Stimulated activated CD8-positive, alpha-beta memory T cell treated with anti-CD3 and anti-CD28 coated beads, Interleukin-2, amount 100 ng/mL, for 1 hour (primary cell): ENCODE measurements around the gene CLK4.

ENCODE experiments used
- DNase-seq, 2 donors: peaks; one replicate each; pipeline ENCODE4 v3.0.0-alpha.2; 2020; ENCODE audit warnings: low read depth in 2 of 2

CLK4 gene

GRCh38 chr5:178637356-178638074 lies 10.7 kb upstream of the CLK4 start:
- no peak for DNase-seq

- DNase-seq = no peak
These were observed 5.4 kb upstream of the CLK4 start for GRCh38 chr5:178632285-178632684.

DNA sequence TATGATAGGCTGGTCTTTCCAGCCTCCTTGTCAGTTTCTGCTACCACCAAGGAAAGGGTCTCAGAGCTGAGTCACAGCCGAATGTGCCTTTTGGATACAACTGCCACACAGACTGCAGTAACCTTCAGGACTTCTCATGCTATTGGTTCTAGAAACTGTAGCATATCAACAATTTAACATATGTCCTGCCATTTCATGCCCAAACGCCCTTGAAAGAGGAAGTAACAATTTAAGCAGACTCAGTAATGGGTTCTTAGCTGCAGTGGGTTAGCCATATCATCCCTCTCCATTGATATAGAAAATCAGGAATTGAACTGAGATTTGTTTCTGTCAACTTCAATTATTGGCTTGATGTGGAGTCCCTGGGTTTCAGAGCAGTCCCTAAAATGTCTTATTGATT lies 4.1 kb upstream of the CLK4 start:
- no peak for DNase-seq

- no peak for DNase-seq
These were observed 3.7 kb upstream of the CLK4 start for GRCh38 chr5:178630475-178630930.

- no peak for DNase-seq
These were observed 379 bp upstream of the CLK4 start for GRCh38 chr5:178627259-178627598.

DNA sequence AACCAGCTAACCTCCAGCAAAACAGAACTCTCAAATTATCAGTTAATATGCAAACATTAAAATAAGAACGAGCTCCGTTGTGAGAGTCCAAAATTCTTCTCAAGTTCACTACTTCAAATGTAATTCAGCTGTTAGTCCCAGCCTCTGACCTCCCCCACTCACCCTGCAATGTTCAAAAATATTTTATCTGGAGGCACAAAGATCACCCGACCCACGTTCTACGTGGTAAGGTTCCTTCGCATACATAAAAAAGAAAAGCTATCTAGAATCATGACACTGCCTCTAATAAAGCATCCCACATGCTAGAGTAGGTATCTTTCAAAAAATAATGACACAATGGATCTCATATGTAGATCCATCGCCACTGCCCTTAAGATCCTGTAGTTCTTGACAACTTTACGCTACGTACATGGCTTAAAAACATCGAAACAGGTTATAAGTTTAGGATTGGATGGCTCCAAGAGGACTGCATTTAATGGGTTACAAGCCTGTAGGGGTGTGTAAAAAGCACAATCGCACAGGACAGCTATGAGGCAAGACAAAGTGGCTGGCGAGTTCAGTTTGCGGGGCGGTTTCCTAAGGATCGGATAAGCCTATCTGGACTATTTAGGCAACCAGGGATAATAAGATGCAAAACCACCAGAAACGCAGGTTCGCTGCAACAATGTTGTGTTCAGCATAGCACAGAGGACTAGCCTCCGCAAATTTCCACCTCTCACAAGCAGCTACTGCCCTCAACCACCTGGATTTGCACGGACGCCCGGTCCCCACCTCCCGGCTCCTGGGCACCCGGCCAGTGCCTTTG lies 969 bp downstream of the CLK4 start:
- no peak for DNase-seq

- DNase-seq = no peak
These were observed 2.0 kb downstream of the CLK4 start for GRCh38 chr5:178624631-178625546.

DNA sequence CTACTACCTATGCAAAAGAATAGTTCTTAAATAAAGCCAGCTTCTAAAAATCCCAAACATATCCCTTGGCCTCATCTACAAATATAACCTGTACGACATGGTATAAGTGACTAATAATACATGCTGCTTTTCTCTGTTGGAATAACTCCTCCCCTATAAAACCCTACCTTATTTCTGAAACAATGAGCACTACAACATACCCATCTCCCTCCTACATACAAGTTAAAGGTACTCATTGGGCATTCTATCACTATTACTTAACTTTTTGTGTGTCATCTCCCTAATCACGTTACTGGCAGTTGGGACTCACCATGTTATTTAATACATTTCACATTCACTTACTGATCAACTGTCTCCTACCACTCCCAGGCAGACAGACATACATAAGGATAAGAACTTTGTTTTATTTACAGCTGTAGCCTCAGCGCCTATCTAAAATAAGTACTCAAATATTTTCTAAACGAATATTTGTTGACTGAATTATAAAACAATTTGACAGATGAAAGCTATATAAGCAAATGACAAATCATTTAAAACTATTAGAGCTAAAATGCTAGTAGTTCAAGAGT lies 4.1 kb downstream of the CLK4 start:
- no peak for DNase-seq

DNA sequence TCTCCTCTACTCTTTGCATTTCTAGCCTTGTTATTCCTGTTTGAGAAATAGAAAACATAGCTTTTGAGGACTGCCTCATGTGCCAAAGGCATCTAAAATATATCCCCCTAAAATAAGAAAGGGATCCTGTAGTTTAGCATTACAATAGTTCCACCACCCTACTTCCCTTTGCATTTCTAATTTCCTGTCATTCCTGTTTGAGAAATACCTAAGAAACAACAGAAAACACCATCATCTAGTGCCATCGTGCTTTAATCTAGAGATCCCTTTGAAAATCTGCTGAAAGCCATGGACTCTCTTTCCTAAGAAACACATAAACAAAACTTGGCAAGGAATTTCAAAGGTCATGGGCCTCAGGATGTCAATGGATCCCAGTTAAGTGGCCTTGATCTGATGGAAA lies 7.5 kb downstream of the CLK4 start:
- DNase-seq = no peak

DNA sequence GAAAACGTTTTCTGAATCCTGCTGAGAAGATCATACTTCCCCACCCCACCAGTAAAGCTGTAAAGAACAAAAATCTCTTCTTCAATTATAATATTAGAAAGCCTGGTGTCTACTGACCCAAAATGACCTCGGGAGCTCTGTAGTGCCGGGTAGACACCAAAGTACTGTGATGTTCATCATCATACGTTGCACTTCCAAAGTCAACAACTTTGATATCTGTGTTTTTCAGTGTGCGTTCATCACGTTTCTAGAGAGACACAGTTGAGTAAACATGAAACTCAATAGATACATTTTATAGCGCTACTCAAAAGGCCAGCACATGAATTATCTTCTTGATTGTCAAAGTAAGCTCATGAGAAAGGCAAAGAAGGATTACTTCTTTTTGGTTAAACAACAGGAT lies 14.6 kb downstream of the CLK4 start:
- DNase-seq = no peak

DNA sequence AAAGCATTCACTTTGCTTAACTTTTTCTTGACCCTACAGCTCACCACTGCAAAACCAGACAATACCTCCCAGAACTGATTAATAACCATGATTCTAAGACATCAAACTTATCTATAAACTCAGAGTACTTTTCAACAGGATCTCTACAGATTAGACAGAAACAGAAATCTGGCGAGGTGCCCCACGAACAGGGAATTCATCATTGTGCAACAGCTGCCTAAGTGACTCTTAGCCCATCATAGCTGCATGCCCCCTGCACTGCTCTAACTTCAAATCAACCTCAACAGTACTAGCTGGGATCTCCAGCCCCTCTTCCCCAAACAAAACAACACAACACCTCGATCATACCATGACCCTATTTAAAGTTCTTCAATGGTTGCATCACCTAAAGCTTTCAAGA lies 20.6 kb downstream of the CLK4 start:
- no peak for DNase-seq

DNA sequence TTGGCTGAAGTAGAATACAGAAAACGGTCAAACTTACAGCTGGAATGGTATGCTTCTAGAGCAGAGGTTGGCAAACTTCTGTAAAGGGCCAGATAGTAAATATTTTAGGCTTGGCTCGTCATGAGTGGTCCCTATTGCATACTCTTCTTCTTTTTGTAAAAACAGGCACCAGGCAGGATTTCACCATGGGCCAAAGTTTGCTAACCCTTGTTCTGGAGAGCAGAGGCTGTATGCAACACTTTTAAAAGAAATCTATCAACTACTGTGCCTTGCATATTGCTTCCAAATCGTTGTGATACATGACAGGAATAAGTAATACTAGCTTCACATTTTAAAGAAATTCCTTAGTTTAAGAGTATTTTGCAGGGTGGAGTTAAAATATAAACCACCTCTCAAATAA lies 21.1 kb downstream of the CLK4 start:
- DNase-seq = no peak

- no peak for DNase-seq
These were observed 24.1 kb downstream of the CLK4 start for GRCh38 chr5:178602752-178603151.

- no peak for DNase-seq
These were observed 31.1 kb downstream of the CLK4 start for GRCh38 chr5:178595750-178596149.

DNA sequence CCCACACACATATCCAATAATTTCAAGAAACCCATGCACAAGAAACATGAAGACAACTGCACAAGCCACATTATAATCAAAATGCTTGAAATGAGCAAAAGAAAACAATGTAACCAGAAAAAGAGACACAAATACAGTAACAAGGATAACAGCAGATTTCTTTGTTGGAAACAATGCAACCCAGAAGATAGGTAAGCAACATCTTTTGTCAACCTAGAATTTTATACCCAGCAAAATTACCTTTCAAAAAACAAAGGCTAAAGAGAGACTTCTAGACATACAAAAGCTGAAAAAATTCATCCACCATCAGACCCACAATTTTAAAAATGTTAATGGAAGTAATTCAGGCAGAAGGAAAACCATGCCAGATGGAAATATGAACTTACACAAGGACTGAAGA lies 31.7 kb downstream of the CLK4 start:
- no peak for DNase-seq

DNA sequence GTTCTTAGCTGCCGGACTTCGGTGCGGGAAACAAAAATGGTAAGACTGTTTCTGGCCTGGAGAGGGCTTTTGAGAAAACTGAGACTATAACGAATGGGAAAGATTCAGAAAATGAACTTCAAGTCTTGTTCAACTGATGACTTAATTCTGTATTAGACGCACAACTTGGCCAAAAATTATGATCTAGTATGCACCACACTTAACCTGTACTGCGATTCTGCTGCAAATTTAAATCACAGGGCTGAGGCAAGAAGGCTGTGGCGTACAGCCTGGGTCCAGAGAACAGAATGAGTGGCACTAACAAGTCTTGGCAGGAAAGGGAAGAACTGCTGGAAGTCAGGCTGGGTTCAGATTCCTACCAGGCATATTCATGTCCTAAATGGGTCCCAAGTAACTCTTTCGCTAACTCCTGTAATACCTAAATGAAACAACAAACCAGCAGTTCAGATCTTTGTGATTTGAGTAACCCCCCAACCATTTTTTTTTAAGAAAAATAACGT lies 35.9 kb downstream of the CLK4 start:
- DNase-seq = no peak

- no peak for DNase-seq
These were observed 36.5 kb downstream of the CLK4 start, which contains the start of gene COL23A1 for GRCh38 chr5:178590141-178590923. TSS of gene COL23A1 (minus strand) at chr5:178590393.

GRCh38 chr5:178589180-178590140 lies 37.4 kb downstream of the CLK4 start:
- DNase-seq = no peak

DNA sequence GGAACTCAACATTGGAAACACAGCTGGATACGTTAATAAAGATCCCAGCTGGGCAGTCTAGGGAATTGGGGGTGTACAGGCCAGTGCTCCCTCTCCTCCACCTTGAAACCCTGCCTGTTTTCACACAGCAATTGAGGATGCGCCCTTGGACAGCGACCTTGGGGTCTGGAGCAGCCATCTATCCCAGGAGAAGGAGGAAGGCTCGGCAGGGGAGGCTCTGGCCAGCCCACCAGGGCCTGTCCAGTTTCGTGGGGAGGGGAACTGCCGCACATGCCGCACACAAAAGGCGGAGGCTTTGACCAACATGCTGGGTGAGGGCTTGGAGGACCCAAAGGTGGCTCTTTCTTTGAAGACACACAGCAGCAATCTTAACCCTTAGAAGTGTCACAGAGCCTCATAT lies 38.1 kb downstream of the CLK4 start:
- no peak for DNase-seq
